GM10266 (cell line): ENCODE data around the gene INHBE.
"Not testable (repeated sequence)": the region's sequence is repeated elsewhere in the genome, so short reads cannot be mapped to it uniquely, and the experiment has no call there.

Experiments
- DNase-seq: peaks from one replicate; pipeline ENCODE4 v3.0.0; 2012; ENCODE audit errors: extremely low spot score
- CTCF ChIP-seq: IDR thresholded peaks from 2 replicates; pipeline ENCODE4 v1.5.1; 2012; ENCODE audit warnings: mild to moderate bottlenecking, low read depth; ENCODE audit not compliant: control insufficient read depth, insufficient read depth; ENCODE audit errors: missing control alignments

The INHBE gene

GRCh38 chr12:57454566-57455373, at the start of gene INHBE:
INHBE (plus strand) TSS chr12:57455307; CDS start chr12:57455537, 230 bp downstream.
- TF ChIP-seq CTCF, result no peak
- peak; percentile 12 for DNase-seq

GRCh38 chr12:57410534-57410933, 44.6 kb upstream of the INHBE start:
- no peak for DNase-seq
- no peak for TF ChIP-seq CTCF

GRCh38 chr12:57414160-57414559, 40.9 kb upstream of the INHBE start:
- DNase-seq, result not testable (repeated sequence)

- no peak for DNase-seq
- TF ChIP-seq CTCF, result no peak
These were observed 40.0 kb upstream of the INHBE start for GRCh38 chr12:57415088-57415487.

- DNase-seq, result no peak
- TF ChIP-seq CTCF, result no peak
These were observed 38.8 kb upstream of the INHBE start for GRCh38 chr12:57416039-57416996.

GRCh38 chr12:57418255-57418654, 36.9 kb upstream of the INHBE start:
- DNase-seq, result no peak
- no peak for TF ChIP-seq CTCF

- no peak for TF ChIP-seq CTCF
These were observed 35.6 kb upstream of the INHBE start for GRCh38 chr12:57419495-57419894.

More at GRCh38 chr12:57419495-57419894, 35.6 kb upstream of the INHBE start:
- DNase-seq, result no peak
